Left cardiac atrium (tissue), 4 donors: ENCODE data around the gene TRAPPC4. TPM values are rescaled to one million over a fixed set of nuclear protein-coding genes. Genes with fewer than 3 reads are reported as not detected.
"Not testable (repeated sequence)": the region's sequence is repeated elsewhere in the genome, so short reads cannot be mapped to it uniquely, and the experiment has no call there.

Source experiments
- ATAC-seq, 2 donors: fragments of 200-7000 bp; cut with Tn5 transposase; one replicate each; pipeline ENCODE4 v1.9.1; 2020; ENCODE audit warnings: mild to moderate bottlenecking in 2 of 2, moderate library complexity in 2 of 2
- DNase-seq: peaks from one replicate; pipeline ENCODE4 v3.0.0-alpha.2; 2020
- intact Hi-C, 2 donors: fragments of 100-400 bp; cut with DNase I; formaldehyde crosslinking; loops; one replicate each; pipeline versions ENCODE4 v1.14.1 to v1.15.1; 2022 to 2023
- total RNA-seq, 2 donors: library from RNA; stranded (reverse); fragmentation: NEBNext Ultra II Directional; extraction: Animal tissue kit (Norgen Biotek cat#: 25700); gene quantifications; one replicate each; pipeline ENCODE4 v1.2.1, GENCODE V29; 2021
- donor health status: DM: no; HTN: yes; CAD: no.
- donor health status: DM: no; HTN: yes; CAD: no; lungs with severe emphysema.
- donor health status: DM: yes; HTN: yes; CAD: no.
- donor health status: Dilated cardiomyopathy.

TRAPPC4 gene
- total RNA-seq, 2 donors from 2014 or later: 29.4 to 47.1 TPM

DNA sequence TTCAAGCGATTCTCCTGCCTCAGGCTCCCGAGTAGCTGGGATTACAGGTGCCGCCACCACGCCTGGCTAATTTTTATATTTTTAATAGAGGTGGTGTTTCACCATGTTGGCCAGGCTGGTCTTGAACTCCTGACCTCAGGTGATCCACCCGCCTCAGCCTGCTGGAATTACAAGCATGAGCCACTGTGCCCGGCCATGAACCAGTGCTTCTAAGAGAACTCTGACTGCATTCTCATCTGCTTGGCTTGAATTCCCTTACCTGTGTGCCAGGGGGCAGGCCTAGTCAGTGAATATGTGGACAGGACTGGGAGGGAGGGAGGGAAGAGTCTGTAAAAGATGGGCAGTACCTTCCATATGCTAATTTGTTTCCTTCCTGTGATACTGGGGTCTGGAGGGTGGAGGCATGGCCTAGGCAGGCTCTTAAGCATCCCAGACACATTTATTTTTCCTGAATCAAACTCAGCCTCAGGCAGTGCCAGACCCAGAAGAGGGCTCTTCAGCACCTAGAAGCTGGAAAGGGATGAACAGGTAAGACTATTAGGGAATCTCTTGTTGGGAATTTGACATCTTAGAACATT lies 7.0 kb upstream of the TRAPPC4 start:
- ATAC-seq: no peak
- no peak for DNase-seq
- intact Hi-C loops: no loop called here

DNA sequence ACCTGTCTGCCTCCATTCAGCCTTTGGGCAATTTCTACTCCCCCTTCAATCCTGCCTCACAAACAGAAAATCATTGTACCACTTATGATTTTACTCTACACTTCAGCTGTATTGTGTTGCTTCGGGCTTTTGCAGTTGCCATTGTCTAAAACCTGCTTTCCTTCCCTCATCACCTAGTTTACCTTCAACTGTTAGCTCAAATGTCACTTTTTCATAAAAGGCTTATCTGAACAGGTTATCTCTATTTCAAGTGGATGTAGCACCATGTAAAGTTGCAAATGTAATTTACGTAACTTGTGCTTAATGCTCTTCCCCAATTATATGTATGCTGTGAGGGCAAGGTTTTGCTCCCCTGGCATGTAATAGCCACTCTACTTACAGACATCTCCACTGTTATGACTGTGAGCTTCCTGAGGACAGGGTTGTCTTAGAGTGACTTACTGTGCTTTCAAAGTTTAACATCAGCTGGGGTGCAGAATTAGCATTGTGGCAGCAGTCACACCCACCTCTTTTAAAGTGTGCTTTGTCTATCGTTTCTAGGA lies 5.9 kb upstream of the TRAPPC4 start:
- intact Hi-C loops: no loop called here
- no peak for ATAC-seq
- no peak for DNase-seq

DNA sequence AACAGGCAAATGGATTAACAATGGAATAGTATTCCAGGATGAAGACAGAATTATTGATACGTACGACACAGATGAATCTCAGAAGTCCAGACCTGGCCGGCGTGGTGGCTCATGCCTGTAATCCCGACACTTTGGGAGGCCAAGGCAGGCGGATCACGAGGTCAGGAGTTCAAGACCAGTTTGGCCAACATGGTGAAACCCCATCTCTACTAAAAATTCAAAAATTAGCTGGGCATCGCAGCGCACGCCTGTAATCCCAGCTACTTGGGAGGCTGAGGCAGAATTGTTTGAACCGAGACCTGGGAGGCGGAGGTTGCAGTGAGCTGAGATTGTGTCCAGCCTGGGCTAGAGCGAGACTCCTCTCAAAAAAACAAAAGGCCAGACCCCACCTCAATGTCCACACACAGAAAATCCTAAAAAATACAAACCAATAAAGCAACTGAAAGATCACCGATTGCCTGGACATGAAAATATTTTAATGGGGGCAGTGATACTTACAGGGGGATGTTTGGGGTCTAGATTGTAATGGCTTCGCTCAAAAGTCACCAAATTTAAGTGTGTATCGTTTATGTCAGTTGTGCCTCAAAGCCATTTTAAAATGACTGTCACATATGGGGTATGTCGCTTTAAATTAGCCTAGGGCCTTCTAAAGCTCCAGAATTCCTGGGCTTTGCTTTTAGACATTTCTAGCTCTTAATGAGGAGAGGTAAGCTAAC lies 4.2 kb upstream of the TRAPPC4 start:
- intact Hi-C loops: no loop called here
- DNase-seq: no peak
- ATAC-seq: no peak

DNA sequence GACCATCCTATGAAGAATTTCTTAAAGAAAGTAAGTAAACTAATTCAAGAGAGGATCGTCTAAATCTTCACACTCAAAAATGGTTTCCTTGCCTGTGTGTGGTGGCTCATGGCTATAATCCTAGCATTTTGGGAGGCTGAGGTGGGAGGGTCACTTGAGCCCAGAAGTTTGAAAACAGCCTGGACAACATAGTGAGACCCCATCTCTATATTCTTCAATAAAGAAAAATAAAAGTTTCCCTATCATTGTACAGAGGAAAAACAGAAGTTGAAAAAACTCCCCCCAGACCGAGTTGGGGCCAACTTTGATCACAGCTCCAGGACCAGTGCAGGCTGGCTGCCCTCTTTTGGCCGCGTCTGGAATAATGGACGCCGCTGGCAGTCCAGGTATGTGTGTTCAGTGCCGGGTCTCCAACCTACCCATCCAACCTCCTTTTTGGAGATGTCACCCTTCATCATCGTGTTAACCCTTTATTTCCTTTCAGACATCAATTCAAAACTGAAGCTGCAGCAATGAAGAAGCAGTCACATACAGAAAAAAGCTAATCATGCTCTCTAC lies 3.4 kb upstream of the TRAPPC4 start:
- ATAC-seq: no peak

DNA sequence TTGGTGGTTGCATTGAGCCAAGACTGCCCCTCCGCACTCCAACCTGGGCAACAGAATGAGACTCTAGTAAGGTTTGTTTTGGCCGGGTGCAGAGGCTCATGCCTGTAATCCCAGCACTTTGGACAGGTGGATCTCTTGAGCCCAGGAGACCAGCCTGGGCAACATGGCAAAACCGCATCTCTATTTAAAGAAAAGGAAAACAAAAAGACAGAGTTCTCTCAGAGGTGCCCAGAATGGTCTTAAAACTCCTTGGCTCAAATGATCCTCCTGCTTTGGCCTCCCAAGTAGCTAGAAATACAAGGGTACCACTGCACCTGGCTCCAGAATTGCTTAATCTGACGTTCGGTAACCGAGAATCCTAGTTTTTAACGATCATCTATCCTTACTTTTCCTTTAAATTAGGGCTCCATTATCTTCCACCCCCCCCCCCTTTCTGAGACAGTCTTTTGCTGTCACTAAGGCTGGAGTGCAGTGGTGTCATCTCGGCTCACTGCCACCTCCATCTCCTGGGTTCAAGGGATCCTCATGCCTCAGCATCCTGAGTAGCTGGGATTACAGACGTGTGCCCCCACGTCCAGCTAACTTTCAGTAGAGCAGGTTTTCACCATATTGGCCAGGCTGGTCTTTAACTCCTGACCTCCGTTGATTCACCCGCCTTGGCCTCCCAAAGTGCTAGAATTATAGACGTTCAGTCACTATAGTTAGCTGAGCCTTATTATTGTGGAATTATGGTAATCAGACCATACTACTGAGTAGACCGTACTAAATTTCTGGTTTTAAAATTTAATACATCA lies 2.2 kb upstream of the TRAPPC4 start:
- DNase-seq: no peak
- no peak for ATAC-seq
- intact Hi-C loops: no loop called here

More for the DNA sequence above, 3.4 kb upstream of the TRAPPC4 start:
- intact Hi-C loops: no loop called here
- DNase-seq: no peak

DNA sequence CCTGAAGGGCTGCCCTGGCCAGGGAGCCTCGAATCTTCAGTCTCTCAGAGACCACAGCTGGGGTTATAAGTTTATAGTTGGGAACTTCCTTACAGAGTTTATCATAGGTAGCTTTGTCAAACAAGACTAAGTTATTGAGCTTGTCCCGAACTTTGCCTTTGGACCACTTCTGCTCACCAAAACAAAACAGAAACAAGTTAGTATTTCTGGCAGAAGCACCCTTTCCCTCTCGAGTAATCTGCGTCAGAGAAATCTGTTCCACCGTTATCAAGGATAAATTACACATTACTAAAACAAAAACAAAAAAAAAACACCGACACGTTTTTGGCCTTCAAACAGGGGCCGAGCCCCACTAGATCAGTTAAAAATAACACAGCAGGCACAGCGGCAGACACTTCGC lies 1.2 kb upstream of the TRAPPC4 start:
- ATAC-seq, DNase-seq, intact Hi-C loops: not testable (repeated sequence)

DNA sequence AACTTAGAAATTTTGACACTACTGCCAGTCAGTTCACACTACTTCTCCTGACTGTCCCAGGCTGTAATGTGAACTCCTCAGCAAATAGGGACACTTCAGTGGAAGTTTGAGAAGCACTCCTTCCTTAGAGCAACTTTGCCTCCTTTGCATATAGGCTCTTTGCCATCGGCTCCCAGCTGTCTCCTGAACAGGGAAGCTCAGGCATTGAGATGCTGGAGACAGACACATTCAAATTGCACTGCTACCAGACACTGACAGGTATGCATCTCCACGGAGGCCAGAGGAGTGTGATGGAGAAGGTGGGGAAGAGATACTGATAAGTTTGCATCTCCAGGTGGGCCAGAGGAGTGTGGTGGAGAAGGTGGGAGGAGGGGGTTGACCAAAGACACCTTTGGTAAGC lies 1.4 kb downstream of the TRAPPC4 start:
- intact Hi-C loops: no loop called here
- DNase-seq: no peak
- ATAC-seq: no peak

DNA sequence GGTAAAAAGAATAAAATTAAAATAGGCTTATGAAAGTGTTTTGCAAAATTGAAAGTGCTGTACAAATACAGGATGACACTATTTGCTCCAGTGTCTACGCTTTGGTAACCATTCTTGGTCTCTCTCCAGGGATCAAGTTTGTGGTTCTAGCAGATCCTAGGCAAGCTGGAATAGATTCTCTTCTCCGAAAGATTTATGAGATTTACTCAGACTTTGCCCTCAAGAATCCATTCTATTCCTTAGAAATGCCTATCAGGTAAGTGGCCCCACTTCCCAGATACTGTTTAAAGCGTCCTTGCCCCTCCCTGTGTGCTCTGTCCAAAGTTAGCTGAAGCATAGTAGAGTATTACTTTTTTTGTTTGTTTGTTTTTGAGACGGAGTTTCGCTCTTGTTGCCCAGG lies 3.1 kb downstream of the TRAPPC4 start:
- intact Hi-C loops: no loop called here

DNA sequence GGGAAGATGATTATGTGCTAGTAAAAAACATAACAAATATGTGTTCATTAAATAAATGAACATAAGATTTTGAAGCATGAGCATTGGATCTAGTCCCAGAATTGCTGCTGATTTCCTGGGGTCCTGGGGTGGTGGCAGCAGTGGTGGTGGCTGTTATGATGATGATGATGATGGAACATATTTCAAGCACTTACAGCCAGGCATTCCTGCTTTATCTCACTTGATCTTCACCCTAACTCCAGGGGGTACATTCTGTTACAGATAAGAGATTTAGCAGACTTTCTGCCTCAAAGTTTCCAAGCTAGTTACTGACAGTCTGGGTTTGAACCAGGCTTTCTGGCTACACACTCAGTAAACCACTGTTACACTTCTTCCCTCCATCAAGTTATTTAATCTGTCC lies 5.2 kb downstream of the TRAPPC4 start:
- intact Hi-C loops: no loop called here
- DNase-seq (no peak), ATAC-seq (no peak)

More for the DNA sequence above, 3.1 kb downstream of the TRAPPC4 start:
- ATAC-seq: no peak
- DNase-seq: no peak

DNA sequence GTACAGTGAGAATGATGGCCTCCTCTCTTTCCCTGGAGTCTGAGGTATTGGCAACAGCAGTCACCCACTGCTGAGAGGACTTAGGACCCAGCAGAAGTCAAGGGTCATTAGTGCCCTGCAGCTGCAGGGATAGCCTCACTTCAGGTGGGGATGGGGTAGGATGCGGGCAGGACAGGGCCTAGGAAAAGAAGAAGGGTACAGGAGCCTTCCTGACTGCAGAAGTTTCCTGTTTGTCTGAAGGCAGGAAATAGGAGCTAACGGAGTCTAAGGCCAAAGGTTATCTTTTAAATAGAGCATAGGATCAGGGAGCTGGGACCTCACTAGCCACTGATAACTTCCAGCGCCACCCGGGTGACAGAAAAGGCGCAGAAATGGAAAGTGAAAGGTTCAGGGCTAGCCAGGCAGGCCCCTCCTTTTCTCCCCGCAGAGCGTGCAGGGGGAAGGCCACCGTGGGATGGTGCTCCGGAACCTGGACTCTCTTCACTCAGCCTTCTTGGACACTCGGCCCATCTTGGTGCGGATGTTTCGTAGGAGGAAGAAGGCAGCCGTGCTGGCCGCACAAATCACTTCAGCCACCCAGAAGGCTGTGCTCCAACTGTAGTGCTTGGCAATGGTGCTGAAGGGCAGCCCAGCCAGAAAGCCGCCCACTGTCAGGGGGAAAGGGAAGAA lies 6.0 kb downstream of the TRAPPC4 start:
- intact Hi-C loops: no loop called here
- DNase-seq (no peak), ATAC-seq (peak in 1 of 2 donors; percentile 16)

DNA sequence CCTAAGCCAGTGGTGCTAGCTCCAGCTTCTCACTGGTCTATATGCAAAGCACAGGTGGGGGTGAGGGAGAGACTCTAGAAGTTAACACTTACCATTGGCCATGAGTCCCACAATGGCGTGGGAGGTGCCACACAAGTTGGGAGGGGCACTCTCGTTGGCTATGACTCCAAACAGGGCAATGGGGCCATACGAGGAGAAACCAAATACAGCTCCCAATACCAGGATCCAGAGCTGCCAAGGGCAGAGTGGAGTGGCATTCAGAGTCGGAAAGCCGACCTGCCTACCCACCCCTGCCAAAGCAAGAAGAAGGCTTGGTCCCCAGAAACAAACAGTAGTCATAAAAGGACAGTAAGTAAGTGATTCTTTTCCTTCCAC lies 6.5 kb downstream of the TRAPPC4 start:
- no peak for ATAC-seq

DNA sequence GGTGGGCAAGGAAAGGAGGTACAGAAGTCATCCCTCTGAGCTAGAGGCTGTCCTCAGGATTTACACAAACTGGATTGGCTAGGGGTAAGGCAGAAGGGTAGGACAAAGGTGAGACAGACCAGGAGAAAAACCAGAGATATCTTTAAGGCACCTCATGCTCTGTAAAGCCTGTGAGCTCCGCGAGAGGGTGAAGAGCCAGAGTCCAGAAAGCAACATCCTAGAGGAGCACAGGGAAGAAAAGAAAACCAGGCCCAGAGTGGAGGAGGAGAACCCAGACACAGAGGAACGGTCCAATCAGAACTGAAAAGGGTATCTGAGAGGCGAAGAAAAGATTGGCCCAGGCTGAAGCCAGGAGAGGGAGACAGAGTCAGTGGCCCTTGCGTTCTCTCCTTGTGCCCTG lies 7.0 kb downstream of the TRAPPC4 start:
- DNase-seq: no peak
- no peak for ATAC-seq
- intact Hi-C loops: no loop called here

More for the DNA sequence above, 6.5 kb downstream of the TRAPPC4 start:
- DNase-seq: no peak
- intact Hi-C loops: no loop called here

DNA sequence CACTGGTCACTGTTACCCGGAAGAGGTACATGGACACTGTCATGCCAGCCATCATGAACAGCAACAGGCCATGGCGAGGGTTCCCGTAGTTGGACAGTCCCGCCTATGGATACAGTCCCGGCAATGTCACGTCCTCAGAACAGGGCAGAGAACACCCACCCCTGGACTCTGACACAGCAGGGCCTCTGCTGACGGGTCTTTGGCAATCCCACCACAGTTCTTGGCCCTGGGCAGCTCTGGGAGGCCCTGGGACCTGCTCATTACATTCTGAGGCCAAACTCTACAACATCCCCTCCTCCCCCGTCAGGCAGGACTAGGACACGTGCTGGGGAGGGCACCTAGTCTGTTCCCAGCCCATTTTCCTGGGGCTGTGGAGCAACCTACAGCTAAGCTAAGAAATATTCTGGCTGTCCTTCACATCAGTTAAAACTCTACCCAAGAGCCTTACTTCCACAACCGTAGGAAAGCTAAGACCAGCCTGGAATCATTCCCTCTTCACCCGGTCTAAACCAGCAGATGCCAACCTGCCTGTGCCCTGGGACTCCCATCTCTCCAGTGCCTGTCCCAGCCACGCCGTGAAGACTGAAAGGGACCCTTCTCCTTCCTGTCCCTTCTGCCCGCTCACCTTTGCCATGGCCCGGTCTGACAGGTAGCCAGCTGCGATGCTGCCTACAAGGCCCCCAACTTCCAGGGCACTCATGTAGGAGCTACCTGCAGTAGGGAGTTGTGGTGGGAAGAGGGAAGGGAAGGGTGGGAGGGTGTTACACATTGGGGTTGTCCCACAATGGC lies 7.6 kb downstream of the TRAPPC4 start:
- no peak for DNase-seq
- intact Hi-C loops: no loop called here
- peak in 1 of 2 donors; percentile 21 for ATAC-seq

DNA sequence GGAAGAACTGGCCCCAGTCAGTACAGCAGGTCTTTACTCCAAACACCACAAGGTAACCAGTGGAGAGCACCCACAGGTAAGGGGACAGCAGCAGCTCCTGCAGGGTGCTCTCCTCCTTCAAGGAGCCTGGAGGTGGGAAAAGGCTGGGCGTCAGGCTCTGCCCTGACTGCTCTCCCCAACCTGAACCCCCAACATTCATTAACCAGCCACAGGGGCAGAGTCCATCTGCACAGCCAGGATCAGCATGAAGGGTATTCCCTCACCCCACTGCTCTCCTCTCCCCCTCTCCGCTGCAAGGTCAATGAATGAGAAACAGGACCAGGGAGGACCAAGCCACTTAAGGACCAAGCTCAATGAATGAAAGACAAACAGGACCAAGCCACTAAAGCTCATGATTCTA lies 8.4 kb downstream of the TRAPPC4 start:
- DNase-seq (no peak), ATAC-seq (no peak)
- intact Hi-C loops: no loop called here

DNA sequence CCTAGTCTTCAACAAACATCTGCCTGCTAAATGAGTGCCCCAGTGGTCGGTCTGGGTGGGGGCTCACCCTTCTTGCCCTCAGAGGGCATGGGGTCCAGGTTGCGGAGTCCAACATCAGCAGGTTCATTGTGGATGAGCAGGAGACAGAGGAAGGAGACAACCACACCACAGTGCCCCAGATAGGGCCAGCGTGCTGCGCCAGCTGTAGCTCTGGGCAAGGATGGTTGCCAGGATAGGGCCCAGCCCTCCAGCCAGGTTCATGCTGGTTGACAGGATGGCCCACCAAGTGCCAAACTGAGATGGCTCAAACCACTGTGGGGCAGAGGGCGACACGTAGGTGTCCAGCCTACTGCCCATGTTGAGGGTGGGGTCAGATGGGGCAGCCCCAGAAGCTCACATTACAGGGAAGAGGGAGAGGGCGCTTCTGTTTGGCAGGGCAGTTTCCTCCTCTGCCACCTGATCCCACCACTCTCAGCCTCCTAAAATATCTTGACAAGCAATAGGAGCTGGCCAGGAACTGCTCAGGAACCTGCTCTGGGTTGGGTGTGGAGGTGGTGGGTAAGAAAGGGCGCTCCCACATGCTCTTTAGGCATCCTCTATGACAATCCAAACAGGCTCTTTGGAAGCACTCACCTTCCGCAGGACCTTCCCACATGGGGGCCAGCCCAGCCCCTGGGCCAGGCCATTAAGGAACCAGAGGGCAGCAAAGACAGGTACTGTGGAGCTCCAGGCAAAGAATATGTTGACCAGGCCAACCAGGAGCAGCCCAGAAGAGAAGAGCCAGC lies 9.2 kb downstream of the TRAPPC4 start:
- intact Hi-C loops: no loop called here
- no peak for DNase-seq
- no peak for ATAC-seq

DNA sequence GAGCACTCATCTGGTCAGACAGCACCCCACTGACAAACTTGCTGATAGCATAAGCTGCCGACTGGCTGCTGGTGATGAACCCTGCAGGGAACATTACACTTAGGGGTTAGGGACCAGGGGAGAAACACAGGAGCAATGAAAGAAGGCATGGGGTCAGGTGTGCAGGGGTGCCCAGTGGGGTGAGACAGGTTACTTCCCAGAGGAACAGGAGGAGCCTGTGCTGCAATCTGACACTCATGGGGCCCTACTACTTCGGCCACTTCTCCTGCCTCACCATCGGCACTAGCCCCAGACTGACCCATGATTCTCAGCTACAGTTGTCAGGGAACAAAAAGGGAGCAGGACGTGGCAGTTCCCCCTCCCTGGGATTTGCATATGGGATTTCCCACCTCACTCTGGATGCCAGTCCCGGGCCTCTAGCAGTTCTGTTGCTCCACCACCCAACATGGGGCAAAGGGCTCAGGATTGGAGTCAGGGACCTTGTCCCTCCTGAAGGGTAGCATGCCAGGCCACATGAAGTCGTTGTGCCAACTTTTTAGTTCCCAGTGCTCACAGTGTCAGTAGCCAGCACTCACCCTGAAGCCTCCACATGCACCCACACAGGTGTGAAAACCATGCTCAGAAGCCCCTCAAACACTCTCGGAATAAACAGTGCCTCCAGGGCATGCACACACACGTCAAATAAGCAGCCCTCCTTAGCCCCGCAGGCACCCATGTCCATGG lies 9.9 kb downstream of the TRAPPC4 start:
- DNase-seq (no peak), ATAC-seq (no peak)
- intact Hi-C loops: no loop called here

DNA sequence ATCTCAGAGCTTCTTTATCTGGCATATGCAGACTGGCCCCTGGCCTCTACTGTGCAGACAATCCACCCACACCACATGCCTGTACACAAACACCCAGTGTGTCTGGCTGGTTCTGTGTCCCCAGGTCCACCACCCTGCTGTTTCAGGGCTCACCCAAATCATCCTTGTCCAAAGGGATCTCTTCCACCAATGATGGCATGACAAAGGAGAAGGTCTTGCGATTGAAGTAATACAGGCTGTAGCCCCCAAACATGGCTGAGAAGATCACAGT lies 10.4 kb downstream of the TRAPPC4 start:
- ATAC-seq: no peak

More for the DNA sequence above, 10.4 kb downstream of the TRAPPC4 start:
- no peak for DNase-seq
- intact Hi-C loops: no loop called here
